Lower leg skin (tissue), 3 donors: ENCODE results near the gene EZR.

ENCODE experiments used
- POLR2A ChIP-seq, 2 donors: fragments of 450-650 bp; IDR thresholded peaks; one replicate each; pipeline ENCODE4 v1.6.1; 2016 to 2017; ENCODE audit warnings: antibody characterized with exemption in 2 of 2, mild to moderate bottlenecking in 1 of 2, moderate library complexity in 1 of 2
- TF ChIP-seq, protein P1 (sequence below), 3 donors: fragments of 450-650 bp; IDR thresholded peaks; one replicate each; pipeline ENCODE4 v1.5.1; 2016; ENCODE audit warnings: antibody characterized with exemption in 3 of 3, mild to moderate bottlenecking in 3 of 3, moderate library complexity in 2 of 3

DNA sequence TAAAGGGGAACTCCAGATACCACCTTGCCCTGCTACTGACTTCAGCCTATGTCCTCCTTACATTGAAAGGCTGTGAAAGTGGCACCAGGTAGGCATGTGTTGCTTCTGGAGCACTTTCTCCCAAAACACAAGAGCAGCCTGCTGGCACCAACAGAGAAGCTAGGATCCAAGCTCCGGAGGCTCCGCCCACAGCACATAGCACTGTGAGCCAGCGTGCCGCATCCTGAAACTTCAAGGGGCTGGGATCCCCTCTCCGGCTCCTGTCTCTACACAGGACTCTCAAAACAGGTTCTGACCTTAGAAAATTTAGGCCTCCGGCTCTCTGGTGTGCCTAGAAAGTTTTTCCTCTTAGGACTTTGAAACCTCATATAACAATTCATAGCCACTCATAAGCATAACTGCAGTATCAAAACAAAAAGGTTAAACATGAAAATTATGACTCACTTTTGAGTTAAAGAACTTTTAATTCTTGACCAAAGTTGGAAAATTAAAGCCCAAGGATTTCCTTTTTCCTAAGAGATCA, 41.1 kb downstream of the EZR start:
- TF ChIP-seq, protein P1, sequence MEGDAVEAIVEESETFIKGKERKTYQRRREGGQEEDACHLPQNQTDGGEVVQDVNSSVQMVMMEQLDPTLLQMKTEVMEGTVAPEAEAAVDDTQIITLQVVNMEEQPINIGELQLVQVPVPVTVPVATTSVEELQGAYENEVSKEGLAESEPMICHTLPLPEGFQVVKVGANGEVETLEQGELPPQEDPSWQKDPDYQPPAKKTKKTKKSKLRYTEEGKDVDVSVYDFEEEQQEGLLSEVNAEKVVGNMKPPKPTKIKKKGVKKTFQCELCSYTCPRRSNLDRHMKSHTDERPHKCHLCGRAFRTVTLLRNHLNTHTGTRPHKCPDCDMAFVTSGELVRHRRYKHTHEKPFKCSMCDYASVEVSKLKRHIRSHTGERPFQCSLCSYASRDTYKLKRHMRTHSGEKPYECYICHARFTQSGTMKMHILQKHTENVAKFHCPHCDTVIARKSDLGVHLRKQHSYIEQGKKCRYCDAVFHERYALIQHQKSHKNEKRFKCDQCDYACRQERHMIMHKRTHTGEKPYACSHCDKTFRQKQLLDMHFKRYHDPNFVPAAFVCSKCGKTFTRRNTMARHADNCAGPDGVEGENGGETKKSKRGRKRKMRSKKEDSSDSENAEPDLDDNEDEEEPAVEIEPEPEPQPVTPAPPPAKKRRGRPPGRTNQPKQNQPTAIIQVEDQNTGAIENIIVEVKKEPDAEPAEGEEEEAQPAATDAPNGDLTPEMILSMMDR (IDR thresholded peaks at IDR 0.05), result no peak
- no peak for TF ChIP-seq POLR2A (IDR thresholded peaks at IDR 0.05)
